KOPT-K1 (cell line): ENCODE measurements around the gene C1orf21.

Experiments
- H3K27ac ChIP-seq: fragments of 200-600 bp; sonication (generic); 2 replicates; pipeline ENCODE4 v1.5.1; 2016; ENCODE audit warnings: antibody characterized with exemption, mild to moderate bottlenecking, low read depth, low read length; ENCODE audit not compliant: poor library complexity, severe bottlenecking
- H3K36me3 ChIP-seq: fragments of 200-600 bp; sonication (generic); 2 replicates; pipeline ENCODE4 v1.5.1; 2017; ENCODE audit warnings: antibody characterized with exemption, mild to moderate bottlenecking, low read length, moderate library complexity; ENCODE audit not compliant: insufficient read depth
- H3K9me3 ChIP-seq: fragments of 200-600 bp; sonication (generic); 2 replicates; pipeline ENCODE4 v1.5.1; 2017; ENCODE audit warnings: antibody characterized with exemption, low read length, mild to moderate bottlenecking; ENCODE audit not compliant: insufficient read depth, poor library complexity, severe bottlenecking

C1orf21 gene

GRCh38 chr1:184492536-184492935, 105.7 kb downstream of the C1orf21 start:
- H3K27ac ChIP-seq = no peak overlapping the region
- no peaks in the 10 kb centered on the region for H3K36me3 ChIP-seq
- no peaks in the 10 kb centered on the region for H3K9me3 ChIP-seq

- no peaks in the 10 kb centered on the region for H3K9me3 ChIP-seq
- H3K27ac ChIP-seq = no peak overlapping the region
- no peaks in the 10 kb centered on the region for H3K36me3 ChIP-seq
These were observed 107.2 kb downstream of the C1orf21 start for GRCh38 chr1:184493987-184494388.

GRCh38 chr1:184494929-184495328, 108.1 kb downstream of the C1orf21 start:
- H3K9me3 ChIP-seq = no peaks in the 10 kb centered on the region
- no peaks in the 10 kb centered on the region for H3K36me3 ChIP-seq
- H3K27ac ChIP-seq = no peak overlapping the region

GRCh38 chr1:184497959-184498723, 111.3 kb downstream of the C1orf21 start:
- Histone ChIP-seq H3K36me3 (no peaks in the 10 kb centered on the region), H3K27ac (no peak overlapping the region), H3K9me3 (no peaks in the 10 kb centered on the region)

DNA sequence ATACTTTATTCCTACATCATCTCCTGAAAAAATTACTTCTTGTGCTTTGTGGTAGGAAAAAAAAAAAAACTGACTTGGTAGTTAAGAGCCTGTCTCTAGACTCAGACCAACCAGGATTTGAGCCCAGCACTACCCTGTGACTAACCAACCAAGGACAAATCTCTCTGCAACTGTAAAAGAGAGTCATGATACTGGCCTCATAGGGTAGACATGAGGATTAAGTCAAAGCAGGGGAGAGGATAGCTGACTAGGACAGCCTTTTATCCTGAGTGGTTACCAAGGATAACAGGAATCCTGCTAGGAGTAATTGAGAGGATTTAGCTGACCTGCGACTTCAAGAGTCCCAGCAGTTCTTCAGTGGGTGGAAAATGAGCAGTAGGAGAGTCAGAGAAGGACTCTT, 112.8 kb downstream of the C1orf21 start:
- no peaks in the 10 kb centered on the region for H3K9me3 ChIP-seq
- H3K36me3 ChIP-seq = no peaks in the 10 kb centered on the region
- H3K27ac ChIP-seq = no peak overlapping the region

DNA sequence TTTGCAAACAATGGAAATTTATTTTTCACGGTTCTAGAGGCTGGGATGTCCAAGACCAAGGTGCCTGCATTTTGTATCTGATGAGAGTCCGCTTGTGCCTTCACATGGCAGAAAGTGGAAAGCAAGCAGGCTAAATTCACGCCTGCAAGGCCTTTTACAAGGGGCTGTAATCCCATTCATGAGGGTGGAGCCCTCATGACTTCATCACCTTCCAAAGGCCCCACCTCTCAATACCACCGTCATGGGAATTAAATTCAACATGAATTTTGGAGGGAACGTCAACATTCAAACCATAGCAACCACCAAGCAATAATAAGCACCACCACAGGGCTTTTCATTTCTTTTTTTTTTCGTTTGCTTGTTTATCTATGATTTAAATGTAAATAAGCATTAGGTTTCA, 115.3 kb downstream of the C1orf21 start:
- Histone ChIP-seq H3K9me3 (no peaks in the 10 kb centered on the region), H3K36me3 (no peaks in the 10 kb centered on the region), H3K27ac (no peak overlapping the region)

GRCh38 chr1:184503221-184503749, 116.5 kb downstream of the C1orf21 start:
- H3K36me3 ChIP-seq = no peaks in the 10 kb centered on the region
- no peak overlapping the region for H3K27ac ChIP-seq
- H3K9me3 ChIP-seq = no peaks in the 10 kb centered on the region

DNA sequence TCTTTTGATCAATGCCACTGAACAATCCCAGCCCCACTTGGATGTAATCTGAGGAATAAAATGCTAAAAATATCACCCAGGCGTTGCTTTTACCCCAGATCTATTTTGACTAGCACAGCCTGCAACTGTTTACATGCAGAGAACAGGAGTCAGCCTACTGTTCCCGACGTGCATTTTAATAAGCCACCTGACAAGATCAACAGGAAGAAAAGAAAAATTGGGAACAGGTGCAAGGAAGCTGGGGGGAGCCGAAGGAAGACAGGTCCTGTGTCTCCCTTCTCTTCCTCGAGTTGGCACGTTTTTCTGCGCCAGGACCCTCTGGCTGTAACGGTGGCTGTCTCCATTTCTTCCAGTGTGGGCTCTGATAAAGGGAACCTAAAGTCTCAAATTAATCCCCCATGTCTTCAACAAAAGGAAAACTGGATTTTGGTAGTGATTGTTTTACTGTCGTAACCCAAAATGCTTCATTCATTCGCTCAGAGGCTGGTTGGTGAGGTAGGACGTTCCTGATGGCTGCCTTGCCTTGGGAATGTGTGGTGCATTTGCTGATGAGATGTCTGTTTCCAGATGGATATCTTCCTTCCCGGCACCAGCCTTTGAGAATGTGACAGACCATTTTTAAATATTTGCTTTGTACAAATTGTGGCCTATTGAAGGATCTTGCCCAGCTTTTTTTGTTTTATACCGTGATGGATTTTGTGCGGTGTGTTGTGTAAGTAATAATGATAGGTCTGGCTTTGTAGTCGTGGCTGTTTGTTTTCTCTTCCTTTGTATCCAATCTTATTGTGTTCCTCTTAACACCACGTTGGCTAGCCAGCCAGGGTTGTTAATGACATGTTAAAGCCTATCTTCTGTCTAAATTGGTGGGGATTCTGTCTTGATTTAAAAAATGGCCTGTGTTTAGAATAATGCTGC, 117.5 kb downstream of the C1orf21 start:
- Histone ChIP-seq H3K27ac (no peak overlapping the region), H3K9me3 (no peaks in the 10 kb centered on the region), H3K36me3 (no peaks in the 10 kb centered on the region)

- Histone ChIP-seq H3K27ac (no peak overlapping the region), H3K9me3 (no peaks in the 10 kb centered on the region), H3K36me3 (no peaks in the 10 kb centered on the region)
These were observed 118.1 kb downstream of the C1orf21 start for GRCh38 chr1:184504955-184505338.

DNA sequence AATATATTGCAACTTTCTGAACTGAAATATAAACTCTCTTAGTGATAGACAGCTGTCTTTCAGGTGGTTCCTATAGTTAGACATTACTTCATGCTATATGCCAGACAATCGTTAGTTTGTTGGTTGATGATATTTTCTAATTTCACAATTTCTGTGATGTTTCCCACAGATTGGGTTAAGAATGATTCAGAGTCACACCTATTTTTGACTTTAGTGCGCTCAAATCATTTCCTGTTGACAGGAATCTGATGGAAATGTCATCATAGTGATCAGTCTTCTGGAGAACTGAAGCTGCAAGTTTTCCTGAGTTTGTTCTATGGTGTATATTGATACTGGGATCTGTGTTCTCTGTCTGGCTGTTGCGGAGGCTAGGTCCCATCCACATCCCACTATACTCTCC, 119.7 kb downstream of the C1orf21 start:
- Histone ChIP-seq H3K27ac (no peak overlapping the region), H3K36me3 (no peaks in the 10 kb centered on the region)

DNA sequence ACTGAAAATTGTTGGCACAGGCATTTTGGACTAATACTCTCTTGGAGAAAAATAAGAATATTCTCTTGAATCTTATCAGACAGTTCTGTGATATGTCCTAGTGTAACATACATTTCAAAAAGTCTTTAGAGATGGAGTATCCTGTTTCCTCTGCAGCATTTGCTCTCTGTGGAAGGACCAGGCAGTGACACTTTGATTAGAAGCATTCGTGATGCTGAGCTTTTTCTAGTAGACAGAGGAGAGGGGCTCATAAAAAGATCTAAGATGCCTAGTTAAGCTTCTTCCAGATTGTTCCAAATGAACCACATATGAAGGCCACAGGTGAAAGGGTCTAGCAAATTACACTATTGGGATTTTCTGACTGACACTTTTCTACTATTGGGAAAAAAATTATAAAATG, 120.3 kb downstream of the C1orf21 start:
- no peaks in the 10 kb centered on the region for H3K36me3 ChIP-seq
- no peaks in the 10 kb centered on the region for H3K9me3 ChIP-seq
- H3K27ac ChIP-seq = no peak overlapping the region

More for the DNA sequence above, 119.7 kb downstream of the C1orf21 start:
- H3K9me3 ChIP-seq = no peaks in the 10 kb centered on the region

DNA sequence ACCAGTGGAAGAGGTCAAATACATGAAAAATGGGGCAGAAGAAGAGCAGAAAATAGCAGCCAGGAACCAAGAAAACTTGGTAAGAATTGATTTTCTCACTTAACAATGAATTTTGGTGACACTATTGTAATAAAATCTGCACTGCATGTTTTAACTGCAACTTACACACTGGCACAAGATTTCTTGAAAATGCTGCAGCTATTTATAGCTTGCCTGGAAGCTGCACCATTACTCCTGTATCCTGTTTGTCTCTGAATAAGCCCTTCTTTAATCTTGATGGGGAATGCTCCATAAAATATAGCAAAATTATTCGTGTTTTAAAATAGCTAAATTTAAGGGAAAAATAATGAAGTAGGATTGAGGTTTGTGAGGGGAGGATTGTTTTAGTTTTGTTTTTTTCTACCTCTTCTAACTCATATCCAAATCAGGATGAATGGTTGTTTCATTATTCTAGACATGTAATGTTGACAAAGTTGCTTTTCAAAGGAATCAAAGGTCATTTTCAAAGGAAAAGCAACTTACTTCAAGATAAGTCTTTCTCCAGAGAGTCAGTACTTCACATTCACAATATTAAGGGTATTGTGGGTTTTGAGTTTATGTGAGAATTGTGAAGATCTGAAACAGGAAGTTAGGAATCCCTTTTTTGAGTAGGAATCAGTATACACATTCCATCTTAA, 120.9 kb downstream of the C1orf21 start:
- Histone ChIP-seq H3K36me3 (no peaks in the 10 kb centered on the region), H3K9me3 (no peaks in the 10 kb centered on the region), H3K27ac (no peak overlapping the region)

DNA sequence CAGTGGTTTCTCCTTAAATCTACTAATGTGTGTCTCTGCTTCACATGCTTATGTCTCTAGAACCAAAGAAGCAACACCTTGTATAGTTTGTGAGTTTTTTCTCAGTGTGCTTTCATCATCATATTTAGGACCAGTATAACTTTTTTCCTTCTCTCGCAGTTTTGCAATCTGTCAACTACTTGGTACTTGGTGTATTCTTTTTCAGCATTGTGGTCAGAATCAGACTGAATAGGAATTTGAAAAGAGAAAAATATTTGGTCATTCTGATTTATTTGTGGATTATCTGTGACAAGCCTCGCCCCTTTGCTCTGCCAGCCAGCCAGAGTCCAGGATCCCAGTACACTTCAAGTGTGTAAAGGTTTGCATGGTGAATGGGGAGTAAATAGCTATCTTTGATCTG, 122.3 kb downstream of the C1orf21 start:
- H3K36me3 ChIP-seq = no peaks in the 10 kb centered on the region
- H3K27ac ChIP-seq = no peak overlapping the region
- no peaks in the 10 kb centered on the region for H3K9me3 ChIP-seq

GRCh38 chr1:184510110-184510509, 123.3 kb downstream of the C1orf21 start:
- Histone ChIP-seq H3K27ac (no peak overlapping the region), H3K36me3 (no peaks in the 10 kb centered on the region), H3K9me3 (no peaks in the 10 kb centered on the region)

DNA sequence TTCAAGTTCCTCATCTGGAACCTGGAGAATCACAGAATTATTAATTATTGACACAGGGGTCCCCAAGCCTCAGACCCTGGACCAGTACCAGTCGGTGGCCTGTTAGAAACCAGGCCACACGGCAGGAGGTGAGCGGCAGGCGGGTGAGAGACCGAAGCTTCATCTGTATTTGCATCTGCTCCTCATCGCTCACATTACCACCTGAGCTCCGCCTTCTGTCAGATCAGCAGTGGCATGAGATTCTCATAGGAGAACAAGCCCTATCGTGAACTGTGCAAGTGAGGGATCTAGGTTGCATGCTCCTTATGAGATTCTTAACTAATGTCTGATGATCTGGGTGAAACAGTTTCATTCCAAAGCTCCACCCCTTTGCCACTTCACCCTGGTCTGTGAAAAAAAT, 125.9 kb downstream of the C1orf21 start:
- Histone ChIP-seq H3K27ac (no peak overlapping the region), H3K36me3 (no peaks in the 10 kb centered on the region), H3K9me3 (no peaks in the 10 kb centered on the region)
